Left cardiac atrium (tissue), 4 donors: Measurements from ENCODE around the gene HOXB13. TPM values are rescaled to one million over a fixed set of nuclear protein-coding genes. Genes with fewer than 3 reads are reported as not detected.

Experiments
- ATAC-seq, 2 donors: fragments of 200-7000 bp; cut with Tn5 transposase; one replicate each; pipeline ENCODE4 v1.9.1; 2020; ENCODE audit warnings: mild to moderate bottlenecking in 2 of 2, moderate library complexity in 2 of 2
- DNase-seq: peaks from one replicate; pipeline ENCODE4 v3.0.0-alpha.2; 2020
- intact Hi-C, 2 donors: fragments of 100-400 bp; cut with DNase I; formaldehyde crosslinking; loops; one replicate each; pipeline versions ENCODE4 v1.14.1 to v1.15.1; 2022 to 2023
- total RNA-seq, 2 donors: library from RNA; stranded (reverse); fragmentation: NEBNext Ultra II Directional; extraction: Animal tissue kit (Norgen Biotek cat#: 25700); gene quantifications; one replicate each; pipeline ENCODE4 v1.2.1, GENCODE V29; 2021
- donor health status: DM: no; HTN: yes; CAD: no.
- donor health status: DM: no; HTN: yes; CAD: no; lungs with severe emphysema.
- donor health status: DM: yes; HTN: yes; CAD: no.
- donor health status: Dilated cardiomyopathy.

Gene HOXB13
- total RNA-seq, 2 donors from 2014 or later = not detected

DNA sequence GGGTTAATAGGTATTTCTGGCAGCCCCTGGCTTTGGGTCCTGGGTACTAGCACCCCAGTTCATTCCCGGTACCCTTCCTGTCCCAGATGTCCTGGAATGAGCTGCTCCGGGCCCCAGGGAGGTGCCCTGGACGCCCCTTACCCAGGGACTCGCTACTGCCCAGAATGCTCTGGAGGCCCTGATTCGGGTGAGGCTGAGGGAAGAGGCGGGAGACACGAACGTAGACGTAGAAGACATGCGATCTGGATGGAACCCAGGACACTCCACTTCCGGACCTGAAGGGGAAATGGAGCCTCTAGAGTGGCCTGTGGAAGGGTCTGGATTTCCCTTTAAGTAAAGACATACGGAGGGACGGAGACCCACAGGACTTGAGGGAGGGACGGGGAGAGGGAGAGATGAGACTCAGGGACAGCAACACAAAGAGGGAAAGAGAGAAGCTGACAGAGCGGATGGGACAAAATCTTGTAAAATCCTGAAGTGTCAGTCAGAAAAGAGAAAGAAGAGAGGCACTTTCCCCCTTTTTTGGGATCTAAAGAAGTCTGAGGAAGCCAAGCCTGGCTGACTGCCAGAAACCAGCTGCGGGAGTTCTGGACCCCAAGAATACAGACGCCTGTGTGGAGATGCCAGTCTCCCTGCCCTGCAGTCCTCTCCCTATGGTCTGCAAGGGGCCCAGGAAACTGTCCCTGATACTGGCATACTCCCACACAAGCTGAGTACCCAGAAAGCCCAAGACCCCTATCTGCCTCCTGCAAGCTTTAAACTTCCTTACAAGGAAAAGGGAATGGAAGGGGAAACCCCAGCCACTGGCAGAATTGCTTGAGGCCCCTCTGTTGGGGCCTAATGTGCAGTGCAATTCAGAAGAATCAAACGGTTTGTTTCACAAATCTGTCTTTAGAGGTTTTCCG is 1.0 kb upstream of the HOXB13 start:
- ATAC-seq (no peak), DNase-seq (no peak)
- intact Hi-C loops = loop anchor here (5.0 to 10.0 kb wide), 2 partner anchors 145 to 153 kb away; no protein-coding TSS in a partner anchor

DNA sequence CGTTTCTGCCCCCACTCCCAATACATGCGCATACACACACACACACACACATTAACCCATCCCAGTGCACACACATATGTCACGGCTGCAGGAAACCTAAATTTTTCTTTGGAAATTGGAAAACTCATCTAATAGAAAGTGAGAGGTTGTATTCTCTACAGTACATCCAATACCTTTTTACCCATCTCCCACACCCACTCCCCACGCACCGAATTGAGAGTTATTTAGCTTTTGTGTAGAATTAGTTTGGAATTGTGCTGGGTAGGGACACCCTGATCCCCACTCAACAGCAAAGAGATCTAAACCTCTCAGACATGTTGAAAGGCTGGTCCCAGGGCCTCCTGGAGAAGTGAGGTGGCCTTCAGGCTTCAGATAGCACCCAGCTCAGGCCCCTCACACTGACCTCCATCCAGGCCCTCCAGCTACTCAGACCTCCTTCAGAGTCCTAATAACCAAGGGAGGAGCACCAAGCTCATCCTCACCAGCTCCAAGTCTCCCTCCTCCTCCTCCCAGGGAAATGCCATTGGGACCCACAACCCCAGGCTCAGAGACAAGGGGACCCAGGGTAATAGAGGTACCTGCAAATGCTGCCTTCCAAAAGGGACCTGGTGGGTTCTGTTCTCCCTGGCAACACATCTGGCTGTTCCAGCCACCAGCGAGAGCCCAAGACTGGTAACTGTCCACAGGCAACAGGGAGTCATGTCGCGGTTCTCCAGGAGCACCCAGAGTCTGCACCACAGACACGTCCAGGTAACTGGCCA is 955 bp downstream of the HOXB13 start:
- ATAC-seq (no peak), DNase-seq (no peak)
- intact Hi-C loops = loop anchor here (5.0 to 10.0 kb wide), 2 partner anchors 147 to 155 kb away; no protein-coding TSS in a partner anchor

DNA sequence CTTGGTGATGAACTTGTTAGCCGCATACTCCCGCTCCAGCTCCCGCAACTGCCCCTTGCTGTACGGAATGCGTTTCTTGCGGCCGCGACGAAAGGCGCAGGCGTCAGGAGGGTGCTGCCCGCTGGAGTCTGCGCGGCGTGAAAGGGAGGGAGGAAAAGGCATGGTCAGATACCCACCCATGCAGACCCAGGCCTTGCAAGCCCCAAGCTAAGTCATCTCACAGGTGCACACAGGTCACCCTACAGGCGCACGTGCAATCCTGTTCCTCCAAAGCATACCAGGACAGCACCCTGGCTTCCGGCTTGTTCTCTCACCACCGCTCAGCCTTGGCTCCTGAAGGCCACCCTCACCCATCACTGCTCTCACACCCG is 1.6 kb downstream of the HOXB13 start:
- no peak for ATAC-seq
- no peak for DNase-seq
- intact Hi-C loops = loop anchor here (5.0 to 10.0 kb wide), 2 partner anchors 148 to 155 kb away; no protein-coding TSS in a partner anchor

DNA sequence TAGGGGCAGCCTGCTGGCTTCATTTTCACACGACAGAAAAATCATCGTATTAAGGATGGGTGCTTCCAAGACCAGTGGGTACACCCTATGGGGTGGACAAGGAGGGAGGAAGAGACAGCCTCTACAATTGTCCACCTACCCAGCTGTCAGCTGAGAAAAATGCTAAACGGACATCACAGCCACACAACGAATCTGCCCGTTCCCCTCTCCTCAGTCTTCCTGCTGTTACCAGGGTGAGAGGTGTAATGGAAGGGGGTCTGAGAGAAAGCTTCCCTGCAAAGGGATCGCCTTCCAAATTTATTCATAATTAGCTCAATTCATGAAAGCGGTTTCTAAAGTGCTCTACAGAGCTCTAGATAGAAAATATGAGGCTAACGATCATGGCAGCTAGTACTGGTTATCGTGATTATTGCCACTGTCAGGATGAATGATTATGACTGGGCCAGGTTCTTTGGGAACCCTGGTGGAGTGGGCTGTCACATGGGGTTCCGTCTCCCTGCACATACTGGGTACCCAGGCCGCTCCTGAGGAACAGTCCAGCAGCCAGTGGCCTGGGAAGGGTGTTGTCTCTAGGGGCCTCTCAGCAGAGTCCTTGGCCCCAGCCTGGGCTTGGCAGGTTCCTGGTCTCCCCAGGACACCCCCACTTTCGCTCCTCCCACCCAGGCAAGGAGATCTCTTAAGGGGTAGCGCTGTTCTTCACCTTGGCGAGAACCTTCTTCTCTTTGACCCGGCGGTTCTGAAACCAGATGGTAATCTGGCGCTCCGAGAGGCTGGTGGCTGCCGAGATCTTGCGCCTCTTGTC is 2.2 kb downstream of the HOXB13 start:
- ATAC-seq (no peak), DNase-seq (no peak)
- intact Hi-C loops = loop anchor here (5.0 to 10.0 kb wide), 2 partner anchors 148 to 156 kb away; no protein-coding TSS in a partner anchor

DNA sequence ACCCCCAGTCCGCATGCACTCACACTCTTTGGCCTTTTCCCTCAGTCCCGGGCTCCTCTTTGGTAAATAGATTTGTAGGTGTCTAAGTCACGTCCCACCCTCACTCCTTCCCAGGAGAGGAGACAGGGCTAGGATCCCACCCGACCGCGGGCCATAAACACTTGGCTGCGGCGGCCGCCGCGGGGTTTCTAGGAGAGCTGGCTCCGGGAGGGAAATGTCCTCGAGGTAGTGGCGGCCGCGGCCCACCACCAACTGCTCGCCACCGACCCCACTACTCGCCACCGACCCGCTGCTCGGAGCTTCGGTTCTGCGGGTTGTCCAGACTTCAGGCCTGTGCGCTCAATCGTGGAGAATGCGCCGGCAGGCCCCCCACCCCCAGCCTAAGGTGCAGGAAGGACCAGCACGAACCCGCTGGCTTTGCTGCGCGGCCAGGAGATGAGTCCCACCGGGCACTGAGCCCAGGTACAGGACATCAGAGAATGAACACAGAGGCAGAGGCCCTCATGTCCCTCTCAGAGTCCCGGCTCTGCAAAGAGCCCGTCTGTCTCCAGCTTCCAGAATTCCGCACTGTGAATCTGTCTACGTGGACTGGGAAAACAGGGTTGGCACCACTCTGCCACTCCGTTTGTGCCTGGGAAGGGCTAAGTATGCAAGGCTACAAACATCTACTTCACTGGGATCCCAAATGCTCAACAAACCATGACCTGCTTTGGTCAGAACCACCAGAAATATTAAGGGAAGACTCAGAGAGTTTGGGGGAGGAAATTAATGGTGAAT is 3.1 kb downstream of the HOXB13 start:
- intact Hi-C loops = loop anchor here (2.0 to 10.0 kb wide), 3 partner anchors 65 to 157 kb away; no protein-coding TSS in a partner anchor
- DNase-seq (no peak), ATAC-seq (no peak)

DNA sequence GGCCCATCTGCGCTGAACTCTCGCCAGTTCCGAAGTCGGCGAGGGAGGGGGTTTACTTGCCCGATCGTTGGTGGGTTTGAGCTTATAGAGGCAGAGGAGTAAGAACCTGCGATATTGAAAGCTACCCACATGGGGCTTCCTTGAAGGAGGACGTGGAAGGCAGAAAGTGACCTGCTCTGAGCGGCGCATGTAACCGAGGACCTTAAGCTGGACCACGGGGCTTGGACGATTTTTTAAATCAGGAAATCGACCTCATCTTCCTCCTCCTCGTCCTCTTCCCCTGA is 3.6 kb downstream of the HOXB13 start:
- intact Hi-C loops = loop anchor here (2.0 to 10.0 kb wide), 3 partner anchors 66 to 157 kb away; no protein-coding TSS in a partner anchor
- ATAC-seq (no peak), DNase-seq (no peak)

DNA sequence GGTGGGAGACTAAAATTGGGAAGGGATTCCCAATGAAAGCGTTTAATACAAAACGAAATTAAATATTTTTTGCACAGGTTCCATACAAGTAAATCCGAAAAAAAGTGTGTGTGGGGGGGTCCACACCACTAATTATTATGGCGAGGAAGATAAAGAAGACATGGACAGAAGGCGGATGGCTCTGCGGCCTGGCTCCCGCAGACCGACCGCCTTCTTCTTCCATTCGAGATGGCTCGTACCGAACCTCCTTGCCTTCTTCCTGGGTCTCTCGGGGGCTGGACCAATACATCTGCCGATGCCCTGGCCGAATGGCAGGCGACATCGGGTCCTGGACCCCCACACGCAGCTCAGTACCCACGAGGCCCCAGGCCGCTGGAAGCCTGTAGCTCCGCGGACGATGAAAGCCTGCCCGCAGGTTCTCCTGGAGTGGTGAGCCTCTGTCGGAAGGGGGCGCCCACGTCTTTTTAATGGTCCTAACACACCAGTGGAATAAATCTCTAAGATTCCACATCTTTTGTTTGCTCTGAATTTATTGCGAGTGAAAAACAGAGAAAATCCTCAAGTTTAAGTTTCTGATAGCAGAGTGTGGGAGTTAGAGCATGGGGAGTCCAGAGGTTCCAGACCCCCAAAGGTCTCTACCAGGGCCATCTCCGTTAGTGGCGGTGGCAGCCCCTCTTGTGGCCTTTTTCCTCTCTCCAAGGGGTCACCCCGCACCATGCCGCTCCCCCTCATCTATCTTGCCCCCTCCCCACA is 4.1 kb downstream of the HOXB13 start:
- ATAC-seq (peak; percentile 86 to 90), DNase-seq (peak; percentile 90)
- intact Hi-C loops = loop anchor here (1.0 to 10.0 kb wide), 4 partner anchors 66 to 158 kb away; no protein-coding TSS in a partner anchor

DNA sequence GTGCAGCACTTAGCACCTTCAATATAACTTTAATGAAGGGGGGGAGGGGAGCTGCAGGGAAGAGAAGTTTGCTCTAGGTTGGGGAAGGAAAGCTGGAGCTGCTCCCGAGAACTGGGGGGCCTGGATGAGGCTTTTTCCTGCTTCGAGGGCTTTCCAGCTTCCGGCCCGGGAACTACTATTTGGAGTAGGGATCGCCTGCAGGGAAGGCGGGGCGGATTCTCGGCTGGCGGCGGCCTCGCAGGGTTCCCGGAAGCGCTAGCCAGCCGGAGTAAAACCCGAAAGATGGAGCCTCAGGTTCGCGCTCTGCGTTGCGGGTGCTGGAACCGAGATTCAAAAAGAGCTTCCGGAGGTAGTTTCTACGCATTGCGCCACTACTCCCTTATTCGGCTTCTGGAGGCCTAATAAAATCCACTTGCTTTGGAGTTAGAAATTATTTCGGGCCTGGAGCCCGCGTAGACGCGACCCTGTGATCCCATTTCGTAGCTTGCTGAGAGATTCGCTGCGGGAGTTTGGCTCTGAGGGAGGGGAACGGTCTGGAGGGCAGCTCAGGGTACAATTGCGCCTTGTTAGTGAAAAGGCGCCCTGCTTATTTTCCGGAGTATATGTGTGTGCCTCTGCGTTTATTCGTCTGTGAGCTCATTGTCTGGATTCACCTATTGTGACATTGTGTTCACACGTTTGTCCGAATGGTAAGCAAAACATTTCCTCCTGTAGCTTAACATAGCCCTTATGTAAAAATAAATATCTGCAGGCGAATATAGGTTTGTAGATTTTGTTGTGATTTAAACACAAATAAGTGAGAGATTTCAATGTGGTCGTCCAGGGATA is 4.9 kb downstream of the HOXB13 start:
- DNase-seq (no peak), ATAC-seq (no peak)
- intact Hi-C loops = loop anchor here (1.0 to 10.0 kb wide), 3 partner anchors 67 to 151 kb away; no protein-coding TSS in a partner anchor

DNA sequence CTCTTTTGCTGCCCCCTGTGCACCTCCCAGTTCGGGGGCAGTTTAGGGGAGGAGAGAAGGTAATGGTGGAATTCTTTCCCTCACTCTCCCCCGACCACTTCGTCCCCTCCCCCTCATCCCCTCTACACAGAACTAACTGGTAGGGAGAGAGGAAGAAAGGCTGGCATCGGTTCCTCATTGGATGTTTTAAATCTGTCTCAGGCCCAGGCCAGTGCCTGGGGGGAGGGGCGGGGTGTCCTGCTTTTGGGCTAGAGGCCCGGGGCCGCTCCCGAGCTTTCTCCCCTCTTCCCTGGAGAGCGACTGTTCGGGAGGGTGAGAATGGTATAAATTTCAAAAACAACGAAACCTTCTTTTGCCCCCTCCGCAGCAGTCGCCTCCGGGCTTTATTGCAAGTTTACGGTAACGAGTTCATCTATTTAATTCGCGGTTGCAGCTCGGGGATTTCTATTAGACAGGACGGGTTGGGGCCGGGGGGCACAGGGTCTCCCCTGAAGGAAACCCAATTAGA is 5.6 kb downstream of the HOXB13 start, which contains the start of gene PRAC2:
TSS of gene PRAC2 (plus strand) at position 271 of the 508 bp plus-strand sequence. CDS start 1,226 bp downstream, outside the sequence.
- DNase-seq (no peak), ATAC-seq (no peak)
- intact Hi-C loops = loop anchor here in 1 of 2 donors (10.0 kb wide), 1 partner anchor 152 kb away; no protein-coding TSS in a partner anchor

DNA sequence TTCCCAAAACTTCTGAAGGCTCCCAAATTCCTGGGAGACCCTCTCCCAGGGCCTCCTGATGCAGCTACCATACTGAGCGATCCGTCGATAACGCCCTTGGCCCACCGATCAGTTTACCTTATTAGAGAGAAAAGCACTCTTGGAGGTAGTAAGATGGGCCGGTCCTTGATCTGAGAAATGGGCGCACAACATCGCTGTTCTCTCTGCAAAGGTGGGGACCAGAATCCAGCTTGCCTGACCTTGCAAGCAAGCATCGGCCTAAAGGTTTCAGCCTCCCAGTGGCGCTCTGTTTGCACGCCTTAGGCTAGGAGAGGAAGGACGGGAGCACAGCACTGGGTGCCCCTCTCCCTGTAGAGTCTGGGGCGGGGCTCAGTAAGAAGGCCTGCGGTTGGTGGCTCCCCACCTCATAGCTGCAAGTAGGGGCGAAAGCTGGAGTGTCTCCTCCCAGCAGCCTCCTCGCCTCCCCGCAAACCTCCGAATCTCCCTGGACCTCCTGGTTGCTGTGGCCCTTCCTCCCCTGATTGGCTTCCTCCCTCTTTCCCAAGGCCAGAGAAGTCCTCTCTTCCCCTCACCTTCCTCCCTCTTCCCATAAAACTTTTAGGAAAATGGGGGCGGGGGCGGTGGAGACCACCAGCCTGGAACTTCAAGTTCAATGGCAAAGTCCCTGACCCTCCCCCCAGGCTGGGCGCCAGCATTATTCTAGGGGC is 6.2 kb downstream of the HOXB13 start, which contains the start of gene PRAC1:
TSS of gene PRAC1 (minus strand) at position 318 of the 707 bp plus-strand sequence. CDS start at position 192, 126 bp downstream.
- intact Hi-C loops = loop anchor here in 1 of 2 donors (10.0 kb wide), 1 partner anchor 152 kb away; no protein-coding TSS in a partner anchor
- ATAC-seq (no peak), DNase-seq (no peak)

DNA sequence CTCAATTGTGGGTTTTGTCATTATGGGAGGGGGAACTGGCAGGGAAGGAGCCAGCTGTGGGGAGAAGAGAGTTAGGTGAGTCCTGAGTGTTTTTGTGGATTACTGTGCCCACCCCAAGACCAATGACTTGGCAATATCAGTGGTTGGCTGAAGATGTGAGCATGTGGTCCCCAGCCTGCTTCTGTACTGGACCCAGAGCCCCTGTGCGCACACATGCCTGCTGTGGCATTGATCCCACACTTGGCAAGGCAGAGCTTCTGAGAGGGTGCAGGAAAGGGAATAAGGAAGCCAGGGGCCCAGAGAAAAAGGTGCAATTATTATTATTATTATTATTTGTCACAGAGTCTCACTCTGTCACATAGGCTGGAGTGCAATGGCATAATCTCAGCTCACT is 7.5 kb downstream of the HOXB13 start:
- DNase-seq (no peak), ATAC-seq (no peak)
- intact Hi-C loops = loop anchor here in 1 of 2 donors (10.0 kb wide), 1 partner anchor 154 kb away; no protein-coding TSS in a partner anchor

DNA sequence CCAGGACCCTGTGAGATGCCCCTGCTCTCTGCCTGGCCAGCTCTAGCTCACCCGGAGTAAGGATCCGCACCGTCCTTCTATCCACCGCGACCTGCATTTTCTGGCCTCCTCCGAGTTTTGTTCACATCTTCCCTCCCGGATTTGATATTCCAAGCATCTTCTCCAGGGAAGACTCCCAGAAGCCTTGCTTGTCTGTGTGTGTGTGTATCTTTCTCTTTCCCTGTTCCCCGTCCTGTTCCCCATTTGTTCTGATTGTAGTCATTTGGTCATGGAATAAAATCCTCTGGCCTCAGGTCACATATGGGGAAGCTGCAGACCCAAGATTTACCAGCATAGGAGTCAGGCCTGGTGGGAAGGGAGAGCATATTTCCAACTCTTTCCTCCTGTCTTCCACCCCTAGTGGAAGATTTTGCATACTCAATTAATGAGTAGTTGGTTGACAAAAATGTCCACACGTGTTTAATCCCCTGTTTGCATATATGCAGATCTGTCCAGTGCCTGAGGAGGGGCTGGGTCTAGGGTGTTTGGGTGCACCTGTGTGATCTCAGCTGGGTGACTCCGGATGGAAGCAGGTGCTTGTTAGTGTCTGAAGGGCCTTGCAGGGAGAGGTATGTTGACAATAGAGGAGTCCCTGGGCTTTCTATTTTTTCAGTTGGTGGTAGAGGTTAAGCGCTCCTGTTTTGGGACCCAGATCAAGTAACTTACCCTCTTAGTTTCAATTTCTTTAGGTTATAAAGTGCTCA is 8.1 kb downstream of the HOXB13 start:
- no peak for DNase-seq
- intact Hi-C loops = loop anchor here in 1 of 2 donors (10.0 kb wide), 1 partner anchor 154 kb away; no protein-coding TSS in a partner anchor
- ATAC-seq = no peak

DNA sequence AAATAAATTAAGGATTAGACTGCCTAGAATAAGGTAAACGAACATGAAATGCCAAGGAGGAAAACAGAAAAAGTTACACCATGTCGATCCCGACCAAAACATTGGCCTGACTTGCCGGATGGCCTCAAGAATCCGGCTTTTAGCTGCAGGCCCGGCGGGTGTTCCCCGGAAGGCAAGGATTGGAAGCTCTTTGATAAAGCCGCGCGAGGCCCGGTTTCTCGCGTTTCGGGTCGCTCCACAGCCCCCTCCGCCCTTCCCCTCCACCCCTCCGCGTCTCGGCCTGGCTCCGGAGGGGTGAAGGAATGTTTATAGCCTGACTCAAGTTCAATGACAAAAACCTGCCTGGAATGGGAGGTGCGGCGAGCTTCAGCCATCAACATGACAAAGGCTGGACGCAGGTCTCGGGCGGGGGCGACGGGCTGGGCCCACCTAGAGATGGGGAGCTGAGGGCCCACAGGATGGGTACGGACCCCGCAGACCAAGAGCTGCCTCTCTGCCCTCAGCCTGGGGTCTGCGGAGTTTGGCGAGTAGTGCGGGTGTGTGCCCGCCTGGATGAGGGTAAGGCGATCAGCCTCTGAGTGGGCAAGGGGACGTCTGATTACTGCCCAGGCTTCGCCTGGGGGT is 8.8 kb downstream of the HOXB13 start:
- intact Hi-C loops = loop anchor here in 1 of 2 donors (10.0 kb wide), 1 partner anchor 155 kb away; no protein-coding TSS in a partner anchor
- ATAC-seq = no peak

More for the DNA sequence above, 8.8 kb downstream of the HOXB13 start:
- DNase-seq = no peak
